Measurements from ENCODE around the gene FER. TPM values are rescaled to one million over a fixed set of nuclear protein-coding genes. Genes with fewer than 3 reads are reported as not detected.

The FER gene
- polyA plus RNA-seq, 1 of the 3 experiments (the other 2 are of a cell fraction): 1.8 TPM

- POLR2A ChIA-PET: no interaction called here
- no peaks in the 10 kb centered on the region for H3K9me3 ChIP-seq
- 36% methylated on average over 2 of the region's 2 CpGs for WGBS (ENCODE audit: low lambda C conversion rate)
Measured at GRCh38 chr5:109246395-109246794, 498.7 kb downstream of the FER start.

More at GRCh38 chr5:109246395-109246794, 498.7 kb downstream of the FER start:
- H2AFZ ChIP-seq (ENCODE audit: low read depth): no peak overlapping the region
- no peaks in the 10 kb centered on the region for H3K9me2 ChIP-seq
- CTCF ChIA-PET: interaction anchor here (0.7 kb wide), 1 partner anchor 661 kb away, joined by 3 read pairs; no protein-coding TSS in a partner anchor
- H3K4me1 ChIP-seq (ENCODE audit: control insufficient read depth in 1 of 2, insufficient read depth in 2 of 2, low read depth in 1 of 2, low read length in 1 of 2): no peaks in the 10 kb centered on the region
- H4K20me1 ChIP-seq (ENCODE audit: insufficient read depth): no peaks in the 10 kb centered on the region
- H3K9ac ChIP-seq: no peak overlapping the region
- no peak overlapping the region for H3K4me2 ChIP-seq
- no peak overlapping the region for H3K4me3 ChIP-seq (ENCODE audit: low read depth in 2 of 2, low read length in 1 of 2)
- H3K27ac ChIP-seq (ENCODE audit: low read depth in 2 of 2, low read length in 1 of 2): no peak overlapping the region
- no peaks in the 10 kb centered on the region for H3K36me3 ChIP-seq (replicated peaks in 1 of 2; ENCODE audit: control insufficient read depth in 1 of 2, insufficient read depth in 2 of 2, low read length in 1 of 2)
- no peaks in the 10 kb centered on the region for H3F3A ChIP-seq (replicated peaks; ENCODE audit: insufficient read depth)
- no peak for TF ChIP-seq SMC3 (IDR thresholded peaks at IDR 0.05; ENCODE audit: low read depth, low read length)
- TF ChIP-seq, protein P1, sequence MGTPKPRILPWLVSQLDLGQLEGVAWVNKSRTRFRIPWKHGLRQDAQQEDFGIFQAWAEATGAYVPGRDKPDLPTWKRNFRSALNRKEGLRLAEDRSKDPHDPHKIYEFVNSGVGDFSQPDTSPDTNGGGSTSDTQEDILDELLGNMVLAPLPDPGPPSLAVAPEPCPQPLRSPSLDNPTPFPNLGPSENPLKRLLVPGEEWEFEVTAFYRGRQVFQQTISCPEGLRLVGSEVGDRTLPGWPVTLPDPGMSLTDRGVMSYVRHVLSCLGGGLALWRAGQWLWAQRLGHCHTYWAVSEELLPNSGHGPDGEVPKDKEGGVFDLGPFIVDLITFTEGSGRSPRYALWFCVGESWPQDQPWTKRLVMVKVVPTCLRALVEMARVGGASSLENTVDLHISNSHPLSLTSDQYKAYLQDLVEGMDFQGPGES (IDR thresholded peaks at IDR 0.05; ENCODE audit: low read depth, low read length): no peak
- no peak for TF ChIP-seq NFIC (IDR thresholded peaks at IDR 0.05; ENCODE audit: borderline replicate concordance)
- no peak for TF ChIP-seq SIN3A (IDR thresholded peaks at IDR 0.05; ENCODE audit: borderline replicate concordance, low read depth, low read length)
- TF ChIP-seq RCOR1 (IDR thresholded peaks at IDR 0.05; ENCODE audit: low read length): no peak
- no peak for TF ChIP-seq MXI1 (IDR thresholded peaks at IDR 0.05; ENCODE audit: low read depth, low read length)
- TF ChIP-seq FOXM1 (IDR thresholded peaks at IDR 0.05; ENCODE audit: low read depth): no peak
- TF ChIP-seq RXRA (IDR thresholded peaks at IDR 0.05; ENCODE audit: borderline replicate concordance, low read depth): no peak
- no peak for TF ChIP-seq MAX (IDR thresholded peaks at IDR 0.05; ENCODE audit: low read depth)
- no peak for TF ChIP-seq RAD21 (IDR thresholded peaks at IDR 0.05; ENCODE audit: low read length)
- TF ChIP-seq TAF1 (IDR thresholded peaks at IDR 0.05; ENCODE audit: borderline replicate concordance, low read depth, low read length): no peak
- TF ChIP-seq FOXJ3 (CRISPR knock-in tag; IDR thresholded peaks at IDR 0.05): no peak
- no peak for TF ChIP-seq GATA2 (CRISPR knock-in tag; IDR thresholded peaks at IDR 0.05)
- TF ChIP-seq EZH2phosphoT487 (IDR thresholded peaks at IDR 0.05; ENCODE audit: borderline replicate concordance, low read depth): no peak
- no peak for TF ChIP-seq FOSL2 (IDR thresholded peaks at IDR 0.05; ENCODE audit: borderline replicate concordance, low read depth)
- TF ChIP-seq TCF12 (IDR thresholded peaks at IDR 0.05): no peak
- TF ChIP-seq GABPA (IDR thresholded peaks at IDR 0.05; ENCODE audit: low read depth): no peak
- DNase-seq: no peak
- H3K27me3 ChIP-seq (ENCODE audit: insufficient read depth): no peaks in the 10 kb centered on the region
- no peaks in the 10 kb centered on the region for H3K79me2 ChIP-seq (ENCODE audit: insufficient read depth)

Small RNA genes lying within 50 kb of the gene (small RNA-seq; reads per million reads assigned to genes)
- gene AC109481.1 (0 to 1.1 (median 0) reads per million in 7 experiments), gene RF00019 (0 reads per million in 7 experiments), gene RNU6-47P (0 to 1.0 (median 0.13) reads per million in 7 experiments)
